GM21423 (cell line): ENCODE data around the gene MICAL3.
A peak's percentile ranks its signal among the peaks of the same experiment; 100 is the strongest.
"Not testable (repeated sequence)": the region's sequence is repeated elsewhere in the genome, so short reads cannot be mapped to it uniquely, and the experiment has no call there.

Experiments
- ATAC-seq: cut with Tn5 transposase; IDR thresholded peaks from one replicate; pipeline ENCODE4 v1.9.1; 2021; ENCODE audit warnings: mild to moderate bottlenecking, moderate library complexity; ENCODE audit not compliant: unreplicated experiment

The MICAL3 gene

GRCh38 chr22:17773606-17774205, 250.7 kb downstream of the MICAL3 start:
- ATAC-seq, result peak; percentile 23

- no peak for ATAC-seq
Observed at GRCh38 chr22:17772958-17773605, 251.3 kb downstream of the MICAL3 start.

GRCh38 chr22:17772249-17772957, 252.0 kb downstream of the MICAL3 start:
- ATAC-seq, result no peak

GRCh38 chr22:17770180-17771077, 253.9 kb downstream of the MICAL3 start:
- ATAC-seq, result no peak

- no peak for ATAC-seq
Observed at GRCh38 chr22:17769716-17770082, 254.7 kb downstream of the MICAL3 start.

- no peak for ATAC-seq
Observed at GRCh38 chr22:17769013-17769715, 255.2 kb downstream of the MICAL3 start.

- peak; percentile 76 for ATAC-seq
Observed at GRCh38 chr22:17767233-17768065, 256.9 kb downstream of the MICAL3 start.

- not testable (repeated sequence) for ATAC-seq
Observed at GRCh38 chr22:17764852-17765251, 259.5 kb downstream of the MICAL3 start.

- ATAC-seq, result no peak
Observed at GRCh38 chr22:17764036-17764435, 260.3 kb downstream of the MICAL3 start.

GRCh38 chr22:17763442-17763841, 260.9 kb downstream of the MICAL3 start:
- not testable (repeated sequence) for ATAC-seq

GRCh38 chr22:17761138-17761488, 263.2 kb downstream of the MICAL3 start:
- ATAC-seq, result no peak

- ATAC-seq, result no peak
Observed at GRCh38 chr22:17754233-17754925, 270.0 kb downstream of the MICAL3 start.

- no peak for ATAC-seq
Observed at GRCh38 chr22:17753401-17753989, 270.9 kb downstream of the MICAL3 start.

GRCh38 chr22:17751596-17751995, 272.8 kb downstream of the MICAL3 start:
- ATAC-seq, result no peak

GRCh38 chr22:17749605-17750395, 274.6 kb downstream of the MICAL3 start:
- ATAC-seq, result no peak

GRCh38 chr22:17748555-17749353, 275.6 kb downstream of the MICAL3 start:
- no peak for ATAC-seq

GRCh38 chr22:17746916-17747315, 277.4 kb downstream of the MICAL3 start:
- ATAC-seq, result no peak
